ENCODE results near the gene ITGA1.

ITGA1 gene

GRCh38 chr5:52896534-52897237 lies 109.0 kb downstream of the ITGA1 start:
- Histone ChIP-seq H3K9me3 (ENCODE audit: control insufficient read depth, insufficient read depth, low read depth, low read length) (no peaks in the 10 kb centered on the region), H3K4me1 (ENCODE audit: control insufficient read depth, insufficient read depth, low read length) (no peaks in the 10 kb centered on the region), H3K27me3 (ENCODE audit: control insufficient read depth, insufficient read depth, low read length) (no peaks in the 10 kb centered on the region), H3K36me3 (ENCODE audit: control insufficient read depth, insufficient read depth, low read length) (no peaks in the 10 kb centered on the region), H3K4me3 (ENCODE audit: low read depth, low read length) (no peak overlapping the region), H3K9ac (ENCODE audit: low read length) (no peak overlapping the region), H3K27ac (ENCODE audit: low read depth, low read length) (no peak overlapping the region)

- Histone ChIP-seq H3K9ac (ENCODE audit: low read length) (no peak overlapping the region), H3K9me3 (ENCODE audit: control insufficient read depth, insufficient read depth, low read depth, low read length) (no peaks in the 10 kb centered on the region), H3K27ac (ENCODE audit: low read depth, low read length) (no peak overlapping the region), H3K36me3 (ENCODE audit: control insufficient read depth, insufficient read depth, low read length) (no peaks in the 10 kb centered on the region), H3K4me3 (ENCODE audit: low read depth, low read length) (no peak overlapping the region), H3K27me3 (ENCODE audit: control insufficient read depth, insufficient read depth, low read length) (no peaks in the 10 kb centered on the region), H3K4me1 (ENCODE audit: control insufficient read depth, insufficient read depth, low read length) (no peaks in the 10 kb centered on the region)
Observed at GRCh38 chr5:52897238-52897614, 109.5 kb downstream of the ITGA1 start.

GRCh38 chr5:52898961-52899680 lies 111.4 kb downstream of the ITGA1 start:
- Histone ChIP-seq H3K27me3 (ENCODE audit: control insufficient read depth, insufficient read depth, low read length) (no peaks in the 10 kb centered on the region), H3K9me3 (ENCODE audit: control insufficient read depth, insufficient read depth, low read depth, low read length) (no peaks in the 10 kb centered on the region), H3K9ac (ENCODE audit: low read length) (no peak overlapping the region), H3K4me1 (ENCODE audit: control insufficient read depth, insufficient read depth, low read length) (no peaks in the 10 kb centered on the region), H3K4me3 (ENCODE audit: low read depth, low read length) (no peak overlapping the region), H3K27ac (ENCODE audit: low read depth, low read length) (no peak overlapping the region), H3K36me3 (ENCODE audit: control insufficient read depth, insufficient read depth, low read length) (no peaks in the 10 kb centered on the region)

- Histone ChIP-seq H3K27ac (ENCODE audit: low read depth, low read length) (no peak overlapping the region), H3K4me1 (ENCODE audit: control insufficient read depth, insufficient read depth, low read length) (no peaks in the 10 kb centered on the region), H3K36me3 (ENCODE audit: control insufficient read depth, insufficient read depth, low read length) (no peaks in the 10 kb centered on the region), H3K9me3 (ENCODE audit: control insufficient read depth, insufficient read depth, low read depth, low read length) (no peaks in the 10 kb centered on the region), H3K9ac (ENCODE audit: low read length) (no peak overlapping the region), H3K27me3 (ENCODE audit: control insufficient read depth, insufficient read depth, low read length) (no peaks in the 10 kb centered on the region), H3K4me3 (ENCODE audit: low read depth, low read length) (no peak overlapping the region)
Observed at GRCh38 chr5:52903142-52903541, 115.4 kb downstream of the ITGA1 start.

- H3K27ac ChIP-seq (ENCODE audit: low read depth, low read length): no peak overlapping the region
- no peaks in the 10 kb centered on the region for H3K36me3 ChIP-seq (ENCODE audit: control insufficient read depth, insufficient read depth, low read length)
- H3K9me3 ChIP-seq (ENCODE audit: control insufficient read depth, insufficient read depth, low read depth, low read length): no peaks in the 10 kb centered on the region
- no peaks in the 10 kb centered on the region for H3K4me1 ChIP-seq (ENCODE audit: control insufficient read depth, insufficient read depth, low read length)
- no peaks in the 10 kb centered on the region for H3K27me3 ChIP-seq (ENCODE audit: control insufficient read depth, insufficient read depth, low read length)
- H3K9ac ChIP-seq (ENCODE audit: low read length): no peak overlapping the region
- H3K4me3 ChIP-seq (ENCODE audit: low read depth, low read length): no peak overlapping the region
Observed at GRCh38 chr5:52906343-52906742, 118.6 kb downstream of the ITGA1 start.

- Histone ChIP-seq H3K4me1 (ENCODE audit: control insufficient read depth, insufficient read depth, low read length) (no peaks in the 10 kb centered on the region), H3K27me3 (ENCODE audit: control insufficient read depth, insufficient read depth, low read length) (no peaks in the 10 kb centered on the region), H3K27ac (ENCODE audit: low read depth, low read length) (no peak overlapping the region)
Observed at GRCh38 chr5:52906845-52907244, 119.1 kb downstream of the ITGA1 start.

GRCh38 chr5:52909192-52909591 lies 121.5 kb downstream of the ITGA1 start:
- H3K36me3 ChIP-seq (ENCODE audit: control insufficient read depth, insufficient read depth, low read length): no peaks in the 10 kb centered on the region
- no peak overlapping the region for H3K4me3 ChIP-seq (ENCODE audit: low read depth, low read length)
- H3K9ac ChIP-seq (ENCODE audit: low read length): no peak overlapping the region

More at GRCh38 chr5:52906845-52907244, 119.1 kb downstream of the ITGA1 start:
- Histone ChIP-seq H3K9ac (ENCODE audit: low read length) (no peak overlapping the region), H3K4me3 (ENCODE audit: low read depth, low read length) (no peak overlapping the region), H3K9me3 (ENCODE audit: control insufficient read depth, insufficient read depth, low read depth, low read length) (no peaks in the 10 kb centered on the region), H3K36me3 (ENCODE audit: control insufficient read depth, insufficient read depth, low read length) (no peaks in the 10 kb centered on the region)

GRCh38 chr5:52910071-52910470 lies 122.4 kb downstream of the ITGA1 start:
- Histone ChIP-seq H3K4me3 (ENCODE audit: low read depth, low read length) (no peak overlapping the region), H3K36me3 (ENCODE audit: control insufficient read depth, insufficient read depth, low read length) (no peaks in the 10 kb centered on the region), H3K9ac (ENCODE audit: low read length) (no peak overlapping the region), H3K4me1 (ENCODE audit: control insufficient read depth, insufficient read depth, low read length) (no peaks in the 10 kb centered on the region), H3K9me3 (ENCODE audit: control insufficient read depth, insufficient read depth, low read depth, low read length) (no peaks in the 10 kb centered on the region), H3K27me3 (ENCODE audit: control insufficient read depth, insufficient read depth, low read length) (no peaks in the 10 kb centered on the region), H3K27ac (ENCODE audit: low read depth, low read length) (no peak overlapping the region)

More at GRCh38 chr5:52909192-52909591, 121.5 kb downstream of the ITGA1 start:
- Histone ChIP-seq H3K9me3 (ENCODE audit: control insufficient read depth, insufficient read depth, low read depth, low read length) (no peaks in the 10 kb centered on the region), H3K27me3 (ENCODE audit: control insufficient read depth, insufficient read depth, low read length) (no peaks in the 10 kb centered on the region), H3K4me1 (ENCODE audit: control insufficient read depth, insufficient read depth, low read length) (no peaks in the 10 kb centered on the region), H3K27ac (ENCODE audit: low read depth, low read length) (no peak overlapping the region)

- Histone ChIP-seq H3K9me3 (ENCODE audit: control insufficient read depth, insufficient read depth, low read depth, low read length) (no peaks in the 10 kb centered on the region), H3K4me3 (ENCODE audit: low read depth, low read length) (peak overlapping the region; percentile 65), H3K4me1 (ENCODE audit: control insufficient read depth, insufficient read depth, low read length) (no peaks in the 10 kb centered on the region), H3K9ac (ENCODE audit: low read length) (no peak overlapping the region), H3K36me3 (ENCODE audit: control insufficient read depth, insufficient read depth, low read length) (no peaks in the 10 kb centered on the region), H3K27ac (ENCODE audit: low read depth, low read length) (no peak overlapping the region), H3K27me3 (ENCODE audit: control insufficient read depth, insufficient read depth, low read length) (no peaks in the 10 kb centered on the region)
Observed at GRCh38 chr5:52915176-52915875, 127.6 kb downstream of the ITGA1 start.

- no peaks in the 10 kb centered on the region for H3K27me3 ChIP-seq (ENCODE audit: control insufficient read depth, insufficient read depth, low read length)
- no peak overlapping the region for H3K27ac ChIP-seq (ENCODE audit: low read depth, low read length)
- H3K4me3 ChIP-seq (ENCODE audit: low read depth, low read length): no peak overlapping the region
- no peaks in the 10 kb centered on the region for H3K9me3 ChIP-seq (ENCODE audit: control insufficient read depth, insufficient read depth, low read depth, low read length)
- no peak overlapping the region for H3K9ac ChIP-seq (ENCODE audit: low read length)
- no peaks in the 10 kb centered on the region for H3K36me3 ChIP-seq (ENCODE audit: control insufficient read depth, insufficient read depth, low read length)
- H3K4me1 ChIP-seq (ENCODE audit: control insufficient read depth, insufficient read depth, low read length): no peaks in the 10 kb centered on the region
Observed at GRCh38 chr5:52920929-52921328, 133.2 kb downstream of the ITGA1 start.

- Histone ChIP-seq H3K9me3 (ENCODE audit: control insufficient read depth, insufficient read depth, low read depth, low read length) (no peaks in the 10 kb centered on the region), H3K4me3 (ENCODE audit: low read depth, low read length) (no peak overlapping the region), H3K4me1 (ENCODE audit: control insufficient read depth, insufficient read depth, low read length) (no peaks in the 10 kb centered on the region), H3K9ac (ENCODE audit: low read length) (no peak overlapping the region), H3K27ac (ENCODE audit: low read depth, low read length) (no peak overlapping the region), H3K36me3 (ENCODE audit: control insufficient read depth, insufficient read depth, low read length) (no peaks in the 10 kb centered on the region), H3K27me3 (ENCODE audit: control insufficient read depth, insufficient read depth, low read length) (no peaks in the 10 kb centered on the region)
Observed at GRCh38 chr5:52922384-52922783, 134.7 kb downstream of the ITGA1 start.
